Activated CD8-positive, alpha-beta memory T cell treated with anti-CD3 and anti-CD28 coated beads for 1 hour (primary cell): Measurements from ENCODE around the gene PRSS57.

Source experiments
- DNase-seq, 2 donors: peaks; one replicate each; pipeline ENCODE4 v3.0.0-alpha.2; 2020; ENCODE audit warnings: low read depth in 1 of 2; ENCODE audit errors: extremely low read depth in 1 of 2

PRSS57 gene

GRCh38 chr19:639253-640160 is 55.7 kb downstream of the PRSS57 start, which contains the start of gene FGF22:
TSS of gene FGF22 (plus strand) at chr19:639879. CDS start at chr19:639926, 47 bp downstream.
- peak; percentile 85 to 98 for DNase-seq

DNA sequence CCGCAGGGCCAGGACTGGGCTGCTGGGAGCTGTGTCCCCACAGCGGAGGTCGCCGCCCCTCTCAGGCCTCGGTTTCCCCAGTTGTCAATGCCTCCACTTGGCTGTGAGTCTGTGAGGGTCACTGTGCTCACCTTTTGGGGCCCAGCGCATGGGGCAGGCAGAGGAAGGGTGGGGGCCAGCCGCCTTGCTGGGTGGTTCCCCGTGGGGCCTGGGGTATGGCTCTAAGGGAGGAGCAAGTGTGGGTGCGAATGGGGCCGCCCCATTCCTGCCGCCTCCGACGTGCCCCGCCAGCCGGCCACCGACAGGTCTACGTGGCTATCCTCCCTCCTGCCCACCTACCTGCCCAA is 56.4 kb downstream of the PRSS57 start:
- no peak for DNase-seq
